HepG2 (cell line): ENCODE results near the gene PADI6. TPM values are rescaled to one million over a fixed set of nuclear protein-coding genes. Genes with fewer than 3 reads are reported as not detected.

Source experiments
- ATAC-seq: fragments of 200-7000 bp; cut with Tn5 transposase; 3 replicates; pipeline ENCODE4 v1.9.1; 2020; ENCODE audit warnings: mild to moderate bottlenecking, moderate library complexity
- BruUV-seq: library from RNA; stranded (reverse); fragments of 400-500 nt; replicated peaks from 2 replicates; lab custom pipeline; 2021; lab: Mats Ljungman, UMichigan
- CTCF ChIA-PET: fragments of 300-600 bp; formaldehyde crosslinking; extraction: SDS; loops from one replicate; lab custom pipeline; 2021; ENCODE audit warnings: low total read pairs, inconsistent platforms, low intra/inter-chr PET ratio; lab: Yijun Ruan, JAX
- POLR2A ChIA-PET: fragments of 350-600 bp; sonication (Branson Sonifier 250); formaldehyde crosslinking; loops from one replicate; lab custom pipeline; 2020; ENCODE audit warnings: antibody characterized with exemption, inconsistent platforms; lab: Yijun Ruan, JAX
- DNase-seq: peaks from one replicate; pipeline ENCODE4 v3.0.0-alpha.2; 2015; ENCODE audit warnings: low spot score
- FAIRE-seq: peaks from 3 replicates; lab custom pipeline; 2011; peaks lifted over from hg19 to GRCh38; lab: Jason Lieb, UNC
- H2AFZ ChIP-seq: one replicate; pipeline ENCODE4 v1.6.1; 2011; ENCODE audit warnings: low read length, inconsistent platforms
- H3K27ac ChIP-seq: fragments of 300-600 bp; 3 replicates; pipeline ENCODE4 v1.8.0; 2011; ENCODE audit warnings: mixed run types, mild to moderate bottlenecking, mixed read lengths, low read length, inconsistent platforms; ENCODE audit not compliant: insufficient read depth; ENCODE audit errors: extremely low read length
- H3K27me3 ChIP-seq, 2 experiments: fragments of 200-600 bp in 1 of 2; 2 replicates in 1 of 2; 3 replicates in 1 of 2; pipeline versions ENCODE4 v1.6.0 to v1.8.0; 2011; ENCODE audit warnings: low read length in 2 of 2, mild to moderate bottlenecking in 2 of 2, moderate library complexity in 2 of 2, inconsistent platforms in 1 of 2; ENCODE audit not compliant: insufficient read depth in 2 of 2, control insufficient read depth in 1 of 2
- H3K36me3 ChIP-seq, 2 experiments: fragments of 200-600 bp in 1 of 2; replicated peaks in 1 of 2; 2 replicates in 1 of 2; 3 replicates in 1 of 2; pipeline versions ENCODE4 v1.5.1 to v1.8.0; 2011; ENCODE audit warnings: low read length in 2 of 2, inconsistent platforms in 1 of 2; ENCODE audit not compliant: insufficient read depth in 2 of 2, control insufficient read depth in 1 of 2
- H3K4me1 ChIP-seq: 2 replicates; pipeline ENCODE4 v1.5.1; 2012; ENCODE audit warnings: low read length, inconsistent platforms; ENCODE audit not compliant: insufficient read depth
- H3K4me2 ChIP-seq: 2 replicates; pipeline ENCODE4 v1.6.0; 2011; ENCODE audit warnings: low read depth, low read length, inconsistent platforms
- H3K4me3 ChIP-seq, 3 experiments: fragments of 200-600 bp in 1 of 3; sonication (generic), shearing (Covaris generic) in 1 of 3; replicated peaks in 1 of 3; 2 replicates each; pipeline ENCODE4 v1.5.1; 2011 to 2016; ENCODE audit warnings: low read length in 3 of 3, inconsistent platforms in 2 of 3, low read depth in 2 of 3, mild to moderate bottlenecking in 2 of 3, control low read depth in 1 of 3, mixed read lengths in 1 of 3; ENCODE audit not compliant: insufficient read depth in 1 of 3
- H3K79me2 ChIP-seq: one replicate; pipeline ENCODE4 v1.6.1; 2011; ENCODE audit warnings: low read length, inconsistent platforms; ENCODE audit not compliant: insufficient read depth
- H3K9ac ChIP-seq: 2 replicates; pipeline ENCODE4 v1.6.0; 2011; ENCODE audit warnings: mild to moderate bottlenecking, low read depth, low read length, inconsistent platforms; ENCODE audit not compliant: insufficient read depth
- H3K9me3 ChIP-seq: 2 replicates; pipeline ENCODE4 v1.5.1; 2012; ENCODE audit warnings: mild to moderate bottlenecking, low read length
- H4K20me1 ChIP-seq: 2 replicates; pipeline ENCODE4 v1.6.0; 2011; ENCODE audit warnings: inconsistent platforms, mild to moderate bottlenecking, low read length, moderate library complexity; ENCODE audit not compliant: insufficient read depth
- ATF3 ChIP-seq: sonication (generic); formaldehyde crosslinking; IDR thresholded peaks from 2 replicates; pipeline ENCODE4 v1.4.0; 2020; ENCODE audit warnings: missing genetic modification reagents
- FOXM1 ChIP-seq: sonication (generic); formaldehyde crosslinking; IDR thresholded peaks from 2 replicates; pipeline ENCODE4 v1.5.0; 2020; ENCODE audit warnings: missing genetic modification reagents
- HNF4A ChIP-seq: sonication (generic); formaldehyde crosslinking; IDR thresholded peaks from 2 replicates; pipeline ENCODE4 v1.4.0; 2020; ENCODE audit warnings: missing genetic modification reagents
- HNRNPK ChIP-seq: fragments of 200-400 bp; formaldehyde crosslinking; IDR thresholded peaks from 2 replicates; pipeline ENCODE4 v1.6.1; 2018; ENCODE audit warnings: low read length, low read depth, moderate library complexity, mild to moderate bottlenecking; ENCODE audit not compliant: poor library complexity, severe bottlenecking
- KAT8 ChIP-seq: IDR thresholded peaks from 2 replicates; pipeline ENCODE4 v1.6.1; 2016; ENCODE audit warnings: missing genetic modification reagents, missing compliant biosample characterization
- KLF12 ChIP-seq: sonication (generic); formaldehyde crosslinking; IDR thresholded peaks from 2 replicates; pipeline ENCODE4 v1.4.0; 2020; ENCODE audit warnings: missing genetic modification reagents, borderline replicate concordance
- KMT2A ChIP-seq: sonication (generic); formaldehyde crosslinking; IDR thresholded peaks from 2 replicates; pipeline ENCODE4 v1.4.0; 2020; ENCODE audit warnings: missing genetic modification reagents
- MIXL1 ChIP-seq: IDR thresholded peaks from 2 replicates; pipeline ENCODE4 v1.6.1; 2016
- NFE2L1 ChIP-seq: sonication (generic); formaldehyde crosslinking; IDR thresholded peaks from 2 replicates; pipeline ENCODE4 v1.4.0; 2020; ENCODE audit warnings: missing genetic modification reagents, mild to moderate bottlenecking, borderline replicate concordance
- PCBP1 ChIP-seq: fragments of 200-400 bp; formaldehyde crosslinking; IDR thresholded peaks from 2 replicates; pipeline ENCODE4 v1.6.1; 2017; ENCODE audit warnings: mild to moderate bottlenecking, low read depth, low read length, borderline replicate concordance
- RAD51 ChIP-seq: fragments of 450-650 bp; IDR thresholded peaks from 2 replicates; pipeline ENCODE4 v1.6.1; 2016; ENCODE audit warnings: borderline replicate concordance
- SP5 ChIP-seq: IDR thresholded peaks from 2 replicates; pipeline ENCODE4 v1.6.1; 2016; ENCODE audit warnings: low read depth, borderline replicate concordance
- ZBTB39 ChIP-seq: sonication (generic); formaldehyde crosslinking; IDR thresholded peaks from 2 replicates; pipeline ENCODE4 v1.5.0; 2020; ENCODE audit warnings: missing genetic modification reagents
- ZNF121 ChIP-seq: sonication (generic); formaldehyde crosslinking; IDR thresholded peaks from 2 replicates; pipeline ENCODE4 v1.5.0; 2020; ENCODE audit warnings: mild to moderate bottlenecking, missing genetic modification reagents
- ZNF33B ChIP-seq: sonication (generic); formaldehyde crosslinking; IDR thresholded peaks from 2 replicates; pipeline ENCODE4 v1.5.1; 2020; ENCODE audit warnings: mild to moderate bottlenecking, missing genetic modification reagents
- ZNF710 ChIP-seq: sonication (generic); formaldehyde crosslinking; IDR thresholded peaks from 2 replicates; pipeline ENCODE4 v1.5.0; 2020; ENCODE audit warnings: mild to moderate bottlenecking, missing genetic modification reagents, borderline replicate concordance
- ZNF772 ChIP-seq: sonication (generic); formaldehyde crosslinking; IDR thresholded peaks from 2 replicates; pipeline ENCODE4 v1.5.0; 2020; ENCODE audit warnings: mild to moderate bottlenecking, missing genetic modification reagents
- WGBS: methylation state at CpG from one replicate; pipeline ENCODE4 v1.1.6; 2017; ENCODE audit warnings: low lambda C conversion rate; 5-methylcytosine and 5-hydroxymethylcytosine counted together
- in situ Hi-C: cut with HindIII; loops from 2 replicates; pipeline ENCODE4 v1.10.0; 2017; ENCODE audit warnings: low pct_unique_long_range_greater_than_20kb; ENCODE audit not compliant: extremely low pct_ligation_motif_present
- intact Hi-C: fragments of 100-400 bp; cut with micrococcal nuclease; formaldehyde crosslinking; loops from one replicate; pipeline ENCODE4 v1.10.0; 2022; ENCODE audit not compliant: unreplicated experiment
- polyA plus RNA-seq, 8 experiments: library from polyadenylated mRNA; depleted of rRNA in 3 of 8; stranded (reverse) in 7 of 8; unstranded in 1 of 8; fragments of >200 nt; fragmentation: Illumina TruSeq in 4 of 8; extraction: Trizol in 4 of 8; gene quantifications; 2 replicates each; pipeline versions ENCODE4 v1.2.1 to v1.2.3, GENCODE V29; 2011 to 2016; ENCODE audit warnings: low read depth in 4 of 8, missing spikeins in 1 of 8, mixed read lengths in 1 of 8; ENCODE audit not compliant: insufficient read depth in 1 of 8
- total RNA-seq, 5 experiments: library from RNA; depleted of rRNA; stranded (reverse); fragments of >200 nt; fragmentation: Illumina TruSeq; extraction: Trizol; gene quantifications; 2 replicates each; pipeline ENCODE4 v1.2.3, GENCODE V29; 2016; ENCODE audit warnings: low read depth in 1 of 5

The PADI6 gene
- total and polyA plus RNA-seq, 2 of the 13 experiments (the other 11 are each of a cell fraction or from before 2014, with no cell fraction given): not detected

DNA sequence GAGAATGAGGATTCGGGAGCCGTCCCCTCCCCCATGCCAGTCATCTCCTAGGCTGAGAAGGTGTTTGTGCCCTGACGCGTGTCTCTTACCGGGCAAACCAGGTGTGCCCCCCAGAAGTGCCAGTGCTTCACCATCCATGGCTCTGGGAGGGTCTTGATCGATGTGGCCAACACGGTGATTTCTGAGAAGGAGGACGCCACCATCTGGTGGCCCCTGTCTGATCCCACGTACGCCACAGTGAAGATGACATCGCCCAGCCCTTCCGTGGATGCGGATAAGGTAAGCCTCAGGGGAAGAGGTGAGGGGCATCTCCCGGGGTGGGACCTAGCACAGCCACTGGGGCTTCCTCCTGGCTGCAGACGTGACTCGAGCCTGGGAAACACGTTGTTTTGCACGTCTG lies 959 bp downstream of the PADI6 start:
- H3K4me2 ChIP-seq: no peak overlapping the region
- ChIA-PET POLR2A (no interaction called here), CTCF (no interaction called here)
- H2AFZ ChIP-seq: no peak overlapping the region
- no peaks in the 10 kb centered on the region for H3K79me2 ChIP-seq
- H3K9me3 ChIP-seq: no peaks in the 10 kb centered on the region
- no peak overlapping the region for H3K4me3 ChIP-seq
- WGBS: 27% methylated on average over 3 of the region's 18 CpGs
- in situ Hi-C loops: no loop called here
- H4K20me1 ChIP-seq: peaks cover 3% of the 10 kb centered on the region; the same call in 1 of the 2 replicates
- no peak overlapping the region for H3K27ac ChIP-seq
- peaks cover 14 to 29% of the 10 kb centered on the region in 2 experiments; a peak in 4 of 5 replicates for H3K27me3 ChIP-seq
- intact Hi-C loops: no loop called here
- no peak for DNase-seq
- no peak for FAIRE-seq
- H3K4me1 ChIP-seq: no peaks in the 10 kb centered on the region
- no TSS peak for BruUV-seq
- ATAC-seq: no peak
- no peaks in the 10 kb centered on the region for H3K36me3 ChIP-seq
- H3K9ac ChIP-seq: no peak overlapping the region
- TF ChIP-seq RAD51: no peak
- TF ChIP-seq ZBTB39 (CRISPR knock-in tag): no peak
- TF ChIP-seq PCBP1: no peak
- no peak for TF ChIP-seq SP5
- no peak for TF ChIP-seq NFE2L1 (CRISPR knock-in tag)

- no peaks in the 10 kb centered on the region for H3K4me1 ChIP-seq
- no peaks in the 10 kb centered on the region for H3K79me2 ChIP-seq
- peaks cover 3% of the 10 kb centered on the region; the same call in 1 of the 2 replicates for H4K20me1 ChIP-seq
- no peak for FAIRE-seq
- ChIA-PET POLR2A (no interaction called here), CTCF (no interaction called here)
- in situ Hi-C loops: no loop called here
- peaks cover 9 to 42% of the 10 kb centered on the region in 2 experiments; a peak in 3 of 5 replicates for H3K27me3 ChIP-seq
- H3K36me3 ChIP-seq: no peaks in the 10 kb centered on the region
- H3K9ac ChIP-seq: no peak overlapping the region
- DNase-seq: no peak
- ATAC-seq: no peak
- no TSS peak for BruUV-seq
- intact Hi-C loops: no loop called here
- H3K4me2 ChIP-seq: no peak overlapping the region
- H3K4me3 ChIP-seq: no peak overlapping the region
- H2AFZ ChIP-seq: no peak overlapping the region
- no peak overlapping the region for H3K27ac ChIP-seq
- H3K9me3 ChIP-seq: no peaks in the 10 kb centered on the region
- 55% methylated on average over 10 of the region's 10 CpGs for WGBS
- TF ChIP-seq ATF3 (CRISPR knock-in tag) (no peak), KLF12 (CRISPR knock-in tag) (no peak), HNF4A (CRISPR knock-in tag) (no peak), FOXM1 (CRISPR knock-in tag) (no peak), KAT8 (CRISPR knock-in tag) (no peak), MIXL1 (CRISPR knock-in tag) (no peak), ZNF121 (CRISPR knock-in tag) (no peak), ZNF33B (CRISPR knock-in tag) (no peak), ZNF772 (CRISPR knock-in tag) (no peak), HNRNPK (no peak), KMT2A (no peak), ZNF710 (no peak)
Observed at GRCh38 chr1:17375651-17376050, 3.7 kb downstream of the PADI6 start.
